Epithelial cell of esophagus (primary cell): ENCODE measurements around the gene STAT6.
"Not testable (repeated sequence)": the region's sequence is repeated elsewhere in the genome, so short reads cannot be mapped to it uniquely, and the experiment has no call there.

Experiments used
- DNase-seq: peaks from one replicate; pipeline ENCODE4 v3.0.0; 2010; ENCODE audit warnings: low read depth
- H3K4me3 ChIP-seq: 2 replicates; pipeline ENCODE4 v1.5.1; 2011; ENCODE audit warnings: mild to moderate bottlenecking, low read length, control low read depth
- CTCF ChIP-seq: IDR thresholded peaks from 2 replicates; pipeline ENCODE4 v1.5.1; 2011; ENCODE audit warnings: low read depth, mild to moderate bottlenecking, low read length, control low read depth, inconsistent platforms; ENCODE audit not compliant: insufficient read depth; ENCODE audit errors: missing control alignments

Gene STAT6

GRCh38 chr12:57126561-57126960 is 15.4 kb upstream of the STAT6 start:
- H3K4me3 ChIP-seq, result no peak overlapping the region
- TF ChIP-seq CTCF, result no peak
- no peak for DNase-seq

- no peak overlapping the region for H3K4me3 ChIP-seq
- no peak for TF ChIP-seq CTCF
- DNase-seq, result no peak
These were observed 14.9 kb upstream of the STAT6 start for GRCh38 chr12:57126061-57126460.

- peak; percentile 72 for DNase-seq
- H3K4me3 ChIP-seq, result no peak overlapping the region
- TF ChIP-seq CTCF, result peak; percentile 96
These were observed 13.2 kb upstream of the STAT6 start for GRCh38 chr12:57124261-57124877.

GRCh38 chr12:57123813-57124212 is 12.7 kb upstream of the STAT6 start:
- TF ChIP-seq CTCF, result no peak
- no peak for DNase-seq
- no peak overlapping the region for H3K4me3 ChIP-seq

GRCh38 chr12:57120718-57121117 is 9.6 kb upstream of the STAT6 start:
- not testable (repeated sequence) for DNase-seq, H3K4me3 ChIP-seq

GRCh38 chr12:57119294-57120085 is 8.3 kb upstream of the STAT6 start:
- no peak for TF ChIP-seq CTCF

GRCh38 chr12:57118711-57119271 is 7.6 kb upstream of the STAT6 start:
- TF ChIP-seq CTCF, result no peak
- no peak overlapping the region for H3K4me3 ChIP-seq
- DNase-seq, result peak; percentile 81

More at GRCh38 chr12:57119294-57120085, 8.3 kb upstream of the STAT6 start:
- no peak for DNase-seq
- no peak overlapping the region for H3K4me3 ChIP-seq
